Fibroblast of lung (primary cell): ENCODE data around the gene GRIN2D.

Experiments
- CTCF ChIP-seq, 2 donors: IDR thresholded peaks in 1 of 2; conservative IDR thresholded peaks in 1 of 2; 1 replicate in 1 of 2; 2 replicates in 1 of 2; pipeline ENCODE4 v1.5.1; 2011 to 2012; ENCODE audit warnings: low read length in 2 of 2, control low read depth in 1 of 2, inconsistent platforms in 1 of 2, low read depth in 1 of 2, mild to moderate bottlenecking in 1 of 2
- EZH2 ChIP-seq: IDR thresholded peaks from 2 replicates; pipeline ENCODE4 v1.5.1; 2012; ENCODE audit warnings: low read length, control low read depth, mild to moderate bottlenecking; ENCODE audit errors: missing control alignments

- TF ChIP-seq CTCF (conservative IDR thresholded peaks at IDR 0.05 in 1 of 2, IDR thresholded peaks at IDR 0.05 in 1 of 2; ENCODE audit: low read depth in 1 of 2, low read length in 2 of 2), result no peak
- no peak for TF ChIP-seq EZH2
These were observed 45.4 kb upstream of the GRIN2D start for GRCh38 chr19:48348045-48348444.
